DOHH2 (cell line): ENCODE data around the gene SPINK14.

Experiments used
- H3F3A ChIP-seq: fragments of 200-600 bp; sonication (generic), shearing (Covaris generic); 2 replicates; pipeline ENCODE4 v1.6.0; 2016; ENCODE audit warnings: antibody characterized with exemption, mild to moderate bottlenecking; ENCODE audit not compliant: control insufficient read depth, insufficient read depth
- H3K27ac ChIP-seq: fragments of 200-600 bp; sonication (generic); 2 replicates; pipeline ENCODE4 v1.5.1; 2014; ENCODE audit warnings: low read depth, mild to moderate bottlenecking, low read length, moderate library complexity
- H3K27me3 ChIP-seq: fragments of 200-600 bp; sonication (generic); 2 replicates; pipeline ENCODE4 v1.6.1; 2014; ENCODE audit warnings: mild to moderate bottlenecking, low read length, mixed read lengths; ENCODE audit not compliant: control insufficient read depth
- H3K36me3 ChIP-seq: fragments of 200-600 bp; sonication (generic); 2 replicates; pipeline ENCODE4 v1.6.1; 2014; ENCODE audit warnings: mild to moderate bottlenecking, low read length, moderate library complexity, mixed read lengths; ENCODE audit not compliant: control insufficient read depth
- H3K4me1 ChIP-seq: fragments of 200-600 bp; sonication (generic); 2 replicates; pipeline ENCODE4 v1.6.1; 2014; ENCODE audit warnings: mild to moderate bottlenecking, low read length, mixed read lengths; ENCODE audit not compliant: control insufficient read depth
- H3K4me2 ChIP-seq: fragments of 200-600 bp; sonication (generic); 2 replicates; pipeline ENCODE4 v1.6.0; 2014; ENCODE audit warnings: mild to moderate bottlenecking, low read length, moderate library complexity
- H3K4me3 ChIP-seq: fragments of 200-600 bp; sonication (generic); 2 replicates; pipeline ENCODE4 v1.5.1; 2014; ENCODE audit warnings: mild to moderate bottlenecking, low read length, mixed read lengths
- H3K79me2 ChIP-seq: fragments of 200-600 bp; sonication (generic); 2 replicates; pipeline ENCODE4 v1.6.1; 2014; ENCODE audit warnings: mild to moderate bottlenecking, low read length, mixed read lengths; ENCODE audit not compliant: control insufficient read depth
- H3K9me2 ChIP-seq: fragments of 200-600 bp; sonication (generic); replicated peaks from 2 replicates; pipeline ENCODE4 v1.6.1; 2014; ENCODE audit warnings: mild to moderate bottlenecking, low read length, mixed read lengths; ENCODE audit not compliant: control insufficient read depth
- H3K9me3 ChIP-seq: fragments of 200-600 bp; sonication (generic); 2 replicates; pipeline ENCODE4 v1.6.1; 2014; ENCODE audit warnings: antibody characterized with exemption, low read length, mixed read lengths; ENCODE audit not compliant: control insufficient read depth, insufficient read depth
- H4K20me1 ChIP-seq: fragments of 200-600 bp; sonication (generic); 2 replicates; pipeline ENCODE4 v1.6.0; 2014; ENCODE audit warnings: low read depth, mild to moderate bottlenecking, antibody characterized with exemption, low read length, moderate library complexity; ENCODE audit not compliant: control insufficient read depth, insufficient read depth
- CTCF ChIP-seq: fragments of 200-600 bp; sonication (generic); IDR thresholded peaks from one replicate; pipeline ENCODE4 v1.5.1; 2014; ENCODE audit warnings: antibody characterized with exemption, mild to moderate bottlenecking, low read depth, low read length; ENCODE audit not compliant: poor library complexity, severe bottlenecking
- EZH2phosphoT487 ChIP-seq: fragments of 200-600 bp; sonication (generic); IDR thresholded peaks from 2 replicates; pipeline ENCODE4 v1.6.1; 2017; ENCODE audit warnings: borderline replicate concordance, mild to moderate bottlenecking, antibody characterized with exemption, low read length, moderate library complexity, mixed read lengths

Gene SPINK14

DNA sequence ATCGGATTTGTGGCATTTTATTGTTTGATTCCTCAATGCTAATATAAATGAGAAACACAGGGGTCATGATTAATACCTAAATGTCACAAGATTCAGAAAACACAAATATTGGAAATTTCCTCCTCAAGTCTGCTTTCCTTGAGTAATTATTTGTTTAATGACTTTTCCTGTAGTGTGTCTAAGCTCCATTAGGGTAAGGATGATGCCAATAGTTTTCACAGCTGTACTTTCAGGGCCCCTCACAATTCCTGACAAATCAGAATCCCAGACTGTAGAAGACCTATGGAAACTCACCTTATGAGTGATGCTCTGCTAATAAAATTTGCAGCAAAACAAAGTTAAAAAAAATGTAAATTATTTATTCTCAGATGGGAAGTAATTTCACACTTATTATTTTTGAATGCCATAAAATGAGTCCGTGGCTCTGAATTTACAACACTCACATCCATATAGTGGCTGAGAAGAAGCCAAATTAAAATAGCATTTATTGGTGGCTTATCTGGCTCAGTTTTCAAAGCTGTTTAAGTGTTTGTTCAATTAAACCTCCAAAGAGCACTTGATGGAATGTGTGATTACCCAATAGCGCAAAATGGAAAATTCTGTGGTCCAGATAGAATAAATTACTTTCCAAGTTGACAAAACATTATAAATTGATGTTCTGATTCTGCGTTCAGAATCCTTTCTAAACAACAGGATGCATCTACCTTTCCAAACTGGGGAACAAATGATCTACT, 1.6 kb upstream of the SPINK14 start:
- H3K4me1 ChIP-seq, result no peaks in the 10 kb centered on the region
- no peak overlapping the region for H3K27ac ChIP-seq
- peaks cover 4% of the 10 kb centered on the region for H3K27me3 ChIP-seq
- H3K9me2 ChIP-seq, result no peaks in the 10 kb centered on the region
- H3K4me2 ChIP-seq, result no peak overlapping the region
- H3K9me3 ChIP-seq, result no peaks in the 10 kb centered on the region
- H3K4me3 ChIP-seq, result no peak overlapping the region
- H3K79me2 ChIP-seq, result no peaks in the 10 kb centered on the region
- H4K20me1 ChIP-seq, result no peaks in the 10 kb centered on the region
- TF ChIP-seq CTCF, result no peak
- no peak for TF ChIP-seq EZH2phosphoT487
- no peaks in the 10 kb centered on the region for H3F3A ChIP-seq
- H3K36me3 ChIP-seq, result no peaks in the 10 kb centered on the region

DNA sequence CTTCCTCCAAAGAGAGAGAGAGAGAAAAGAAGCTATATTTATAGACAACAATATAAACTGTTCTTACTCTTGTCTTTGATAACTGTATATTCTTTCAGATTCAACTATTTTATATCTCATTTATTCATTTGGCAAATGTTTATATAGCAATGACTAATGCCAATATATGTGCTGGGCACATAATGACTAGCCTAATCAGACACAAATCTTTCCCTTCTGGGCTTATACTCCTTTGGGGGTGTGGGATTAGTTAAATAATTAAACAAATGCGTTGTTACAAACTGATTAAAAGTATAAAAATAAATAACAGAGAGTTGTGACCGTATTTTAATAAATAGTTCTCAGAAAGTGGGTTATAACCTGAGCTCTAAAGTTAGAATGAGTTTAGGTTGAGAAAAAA, 4.0 kb downstream of the SPINK14 start:
- no peaks in the 10 kb centered on the region for H3K9me3 ChIP-seq
- H3K4me3 ChIP-seq, result no peak overlapping the region
- no peak overlapping the region for H3K4me2 ChIP-seq
- H3K79me2 ChIP-seq, result no peaks in the 10 kb centered on the region
- no peak for TF ChIP-seq EZH2phosphoT487
- no peak for TF ChIP-seq CTCF
- H3K27ac ChIP-seq, result no peak overlapping the region
- H3F3A ChIP-seq, result no peaks in the 10 kb centered on the region
- H3K9me2 ChIP-seq, result no peaks in the 10 kb centered on the region
- H3K27me3 ChIP-seq, result peaks cover 4% of the 10 kb centered on the region
- H3K4me1 ChIP-seq, result no peaks in the 10 kb centered on the region
- H4K20me1 ChIP-seq, result no peaks in the 10 kb centered on the region
- no peaks in the 10 kb centered on the region for H3K36me3 ChIP-seq

DNA sequence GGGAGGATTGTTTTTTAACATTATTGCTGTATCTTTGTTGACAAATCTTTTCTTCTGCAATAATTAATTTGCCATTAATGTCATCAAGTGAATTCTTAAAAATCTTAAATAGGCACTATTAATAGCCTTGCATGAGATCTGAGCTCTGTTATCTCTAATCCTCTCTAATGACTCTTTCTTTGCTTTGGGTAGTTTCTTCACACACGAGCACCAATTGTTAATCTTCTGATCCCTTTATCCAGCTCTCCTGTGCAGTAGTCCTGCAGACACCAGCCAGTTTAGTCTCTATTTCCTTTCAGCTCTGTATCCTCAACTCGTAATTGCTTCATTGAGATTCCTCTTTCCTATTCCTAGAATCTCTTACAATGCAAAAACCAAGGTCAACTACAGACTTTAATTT, 8.1 kb downstream of the SPINK14 start:
- Histone ChIP-seq H3K9me3 (no peaks in the 10 kb centered on the region), H3K27me3 (no peaks in the 10 kb centered on the region), H3K4me3 (no peak overlapping the region), H3K27ac (no peak overlapping the region), H3K36me3 (no peaks in the 10 kb centered on the region), H4K20me1 (no peaks in the 10 kb centered on the region), H3F3A (no peaks in the 10 kb centered on the region), H3K9me2 (no peaks in the 10 kb centered on the region), H3K4me2 (no peak overlapping the region), H3K79me2 (no peaks in the 10 kb centered on the region), H3K4me1 (no peaks in the 10 kb centered on the region)
- TF ChIP-seq EZH2phosphoT487 (no peak), CTCF (no peak)
